ENCODE measurements around the gene ZBTB44.
"Not testable (repeated sequence)": the region's sequence is repeated elsewhere in the genome, so short reads cannot be mapped to it uniquely, and the experiment has no call there.

Gene ZBTB44

DNA sequence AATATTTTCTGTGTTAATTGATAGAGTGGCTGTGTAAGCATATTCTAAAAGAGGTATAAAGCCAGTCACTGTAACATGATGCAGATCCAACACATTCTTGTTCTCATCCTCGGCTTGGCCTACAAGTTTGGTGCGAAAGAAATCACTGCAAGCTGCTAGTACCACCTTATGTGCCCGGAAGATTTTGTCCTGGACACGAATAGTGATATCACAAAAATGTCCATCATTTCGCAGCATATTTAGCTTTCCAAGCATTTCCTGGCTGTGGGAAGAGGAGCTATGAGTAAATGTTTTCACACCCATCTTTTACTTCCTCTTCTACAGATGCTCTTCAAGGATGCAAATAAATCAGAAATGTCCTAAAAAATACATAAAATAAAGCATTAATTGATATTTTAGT is 53.1 kb downstream of the ZBTB44 start:
- in situ Hi-C loops (cut with HindIII; ENCODE audit: low sequenced_read_pairs), result no loop called here
- TF ChIP-seq, protein P1, sequence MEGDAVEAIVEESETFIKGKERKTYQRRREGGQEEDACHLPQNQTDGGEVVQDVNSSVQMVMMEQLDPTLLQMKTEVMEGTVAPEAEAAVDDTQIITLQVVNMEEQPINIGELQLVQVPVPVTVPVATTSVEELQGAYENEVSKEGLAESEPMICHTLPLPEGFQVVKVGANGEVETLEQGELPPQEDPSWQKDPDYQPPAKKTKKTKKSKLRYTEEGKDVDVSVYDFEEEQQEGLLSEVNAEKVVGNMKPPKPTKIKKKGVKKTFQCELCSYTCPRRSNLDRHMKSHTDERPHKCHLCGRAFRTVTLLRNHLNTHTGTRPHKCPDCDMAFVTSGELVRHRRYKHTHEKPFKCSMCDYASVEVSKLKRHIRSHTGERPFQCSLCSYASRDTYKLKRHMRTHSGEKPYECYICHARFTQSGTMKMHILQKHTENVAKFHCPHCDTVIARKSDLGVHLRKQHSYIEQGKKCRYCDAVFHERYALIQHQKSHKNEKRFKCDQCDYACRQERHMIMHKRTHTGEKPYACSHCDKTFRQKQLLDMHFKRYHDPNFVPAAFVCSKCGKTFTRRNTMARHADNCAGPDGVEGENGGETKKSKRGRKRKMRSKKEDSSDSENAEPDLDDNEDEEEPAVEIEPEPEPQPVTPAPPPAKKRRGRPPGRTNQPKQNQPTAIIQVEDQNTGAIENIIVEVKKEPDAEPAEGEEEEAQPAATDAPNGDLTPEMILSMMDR (IDR thresholded peaks at IDR 0.05; ENCODE audit: low read depth, low read length, missing control alignments), result no peak

DNA sequence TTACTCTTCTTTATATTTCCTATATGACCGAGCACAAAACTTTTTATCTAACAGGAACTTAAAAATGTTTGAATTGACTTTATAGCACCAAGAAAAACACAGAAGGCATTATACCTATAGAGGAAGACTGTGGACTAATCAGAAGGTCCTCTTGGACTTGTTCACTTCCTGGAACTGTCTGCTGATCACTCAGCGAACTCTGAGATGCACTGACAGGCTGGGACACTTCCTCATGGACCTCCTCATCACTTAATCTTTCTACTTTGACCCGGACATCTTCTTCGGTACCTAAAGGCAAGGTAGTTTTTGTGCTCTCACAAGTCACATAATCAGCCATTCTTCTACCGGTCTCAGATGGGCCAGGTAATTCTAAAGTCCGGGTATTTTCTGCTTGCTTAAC is 54.0 kb downstream of the ZBTB44 start:
- TF ChIP-seq, protein P1 (IDR thresholded peaks at IDR 0.05; ENCODE audit: low read depth, low read length, missing control alignments), result no peak
- no peak overlapping the region for H3K4me3 ChIP-seq (ENCODE audit: low read depth, low read length)
- in situ Hi-C loops (cut with HindIII; ENCODE audit: low sequenced_read_pairs), result no loop called here
- DNase-seq (ENCODE audit: low read depth), result no peak

More for the DNA sequence above, 53.1 kb downstream of the ZBTB44 start:
- no peak overlapping the region for H3K4me3 ChIP-seq (ENCODE audit: low read depth, low read length)
- no peak for DNase-seq (ENCODE audit: low read depth)

DNA sequence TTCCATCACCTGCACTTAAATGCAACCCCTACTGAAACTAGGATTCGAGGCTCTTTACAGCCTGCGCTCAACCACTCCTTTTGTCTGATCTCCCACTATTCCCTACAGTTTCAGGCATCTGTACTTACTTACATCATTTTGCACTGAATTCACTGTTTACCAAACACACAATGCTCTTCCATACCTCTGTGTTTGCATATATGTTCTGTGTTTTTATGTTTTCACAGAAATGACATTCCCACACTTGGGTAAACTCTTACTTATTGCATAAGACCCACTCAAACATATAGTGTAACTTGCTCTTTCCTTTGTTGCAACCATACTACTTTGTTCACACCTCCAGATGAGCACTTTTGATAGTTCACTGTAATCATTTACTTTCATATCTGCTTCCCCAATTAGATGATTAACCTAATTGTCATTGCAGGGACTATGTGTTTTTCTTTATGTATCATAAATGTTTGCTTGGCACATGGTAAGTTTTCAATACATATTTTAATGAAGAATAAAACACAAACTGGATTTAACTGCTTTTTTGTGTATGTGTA is 54.6 kb downstream of the ZBTB44 start:
- DNase-seq (ENCODE audit: low read depth), result no peak
- no peak overlapping the region for H3K4me3 ChIP-seq (ENCODE audit: low read depth, low read length)
- in situ Hi-C loops (cut with HindIII; ENCODE audit: low sequenced_read_pairs), result no loop called here
- TF ChIP-seq, protein P1 (IDR thresholded peaks at IDR 0.05; ENCODE audit: low read depth, low read length, missing control alignments), result no peak

DNA sequence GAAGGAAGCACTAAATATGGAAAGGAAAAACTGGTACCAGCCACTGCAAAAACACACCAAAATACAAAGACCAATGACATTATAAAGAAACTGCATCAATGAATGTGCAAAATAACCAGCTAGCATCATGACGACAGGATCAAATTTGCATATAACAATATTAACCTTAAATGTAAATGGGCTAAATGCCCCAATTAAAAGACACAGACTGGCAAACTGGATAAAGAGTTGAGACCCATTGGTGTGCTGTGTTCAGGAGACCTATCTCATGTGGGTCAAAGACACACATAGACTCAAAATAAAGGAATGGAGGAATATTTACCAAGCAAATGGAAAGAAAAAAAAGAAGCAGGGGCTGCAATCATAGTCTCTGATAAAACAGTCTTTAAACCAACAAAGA is 63.0 kb downstream of the ZBTB44 start:
- in situ Hi-C loops (cut with HindIII; ENCODE audit: low sequenced_read_pairs); H3K4me3 ChIP-seq (ENCODE audit: low read depth, low read length); DNase-seq (ENCODE audit: low read depth): not testable (repeated sequence)

DNA sequence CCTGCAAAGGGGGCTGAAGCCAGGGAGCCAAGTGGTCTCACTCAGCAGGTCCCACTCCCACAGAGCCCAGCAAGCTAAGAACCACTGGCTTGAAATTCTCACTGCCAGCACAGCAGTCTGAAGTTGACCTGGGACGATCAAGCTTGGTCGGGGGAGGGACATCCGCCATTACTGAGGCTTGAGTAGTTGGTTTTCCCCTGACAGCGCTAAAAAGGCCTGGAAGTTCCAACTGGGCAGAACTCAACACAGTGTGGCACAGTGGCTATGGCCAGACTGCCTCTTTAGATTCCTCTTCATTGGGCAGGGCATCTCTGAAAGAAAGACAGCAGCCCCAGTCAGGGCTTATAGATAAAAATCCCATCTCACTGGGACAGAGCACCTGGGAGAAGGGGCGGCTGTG is 64.8 kb downstream of the ZBTB44 start:
- in situ Hi-C loops (cut with HindIII; ENCODE audit: low sequenced_read_pairs); DNase-seq (ENCODE audit: low read depth); H3K4me3 ChIP-seq (ENCODE audit: low read depth, low read length): not testable (repeated sequence)

DNA sequence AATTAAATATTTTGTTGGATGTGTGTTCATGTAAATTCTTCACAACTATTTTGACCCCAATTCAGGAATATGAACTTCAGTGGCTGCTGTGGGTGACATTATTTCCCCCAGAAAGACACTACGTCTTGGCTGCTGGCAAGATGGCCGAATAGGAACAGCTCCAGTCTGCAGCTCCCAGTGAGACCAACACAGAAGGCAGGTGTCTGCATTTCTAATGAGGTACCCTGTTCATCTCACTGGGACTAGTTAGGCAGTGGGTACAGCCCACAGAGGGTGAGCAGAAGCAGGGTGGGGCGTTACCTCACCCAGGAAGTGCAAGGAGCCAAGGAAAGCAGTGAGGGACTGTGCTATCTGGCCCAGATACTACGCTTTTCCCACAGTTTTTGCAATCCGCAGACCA is 65.3 kb downstream of the ZBTB44 start:
- TF ChIP-seq, protein P1 (IDR thresholded peaks at IDR 0.05; ENCODE audit: low read depth, low read length, missing control alignments), result no peak
- in situ Hi-C loops (cut with HindIII; ENCODE audit: low sequenced_read_pairs), result no loop called here
- no peak for DNase-seq (ENCODE audit: low read depth)
- H3K4me3 ChIP-seq (ENCODE audit: low read depth, low read length), result no peak overlapping the region

DNA sequence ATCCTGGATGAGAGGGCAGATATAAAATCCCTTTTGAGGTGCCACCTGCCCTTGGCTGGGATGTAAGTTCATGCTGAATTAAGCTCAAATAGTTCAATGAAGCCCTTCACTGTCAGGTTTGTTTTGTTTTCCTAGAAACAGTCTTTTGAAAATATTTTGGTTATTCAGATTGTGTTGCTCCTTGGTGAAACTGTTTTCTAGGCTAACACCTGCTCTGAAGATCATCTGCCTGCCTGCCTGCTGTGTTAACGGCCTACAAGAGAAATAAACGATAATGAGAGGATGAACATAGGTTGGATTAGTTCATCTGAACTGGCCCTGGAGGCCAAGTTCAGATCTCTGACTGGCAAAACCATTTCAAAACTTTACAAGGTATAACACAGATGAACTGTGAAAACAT is 67.4 kb downstream of the ZBTB44 start:
- no peak for DNase-seq (ENCODE audit: low read depth)
- TF ChIP-seq, protein P1 (IDR thresholded peaks at IDR 0.05; ENCODE audit: low read depth, low read length, missing control alignments), result no peak
- in situ Hi-C loops (cut with HindIII; ENCODE audit: low sequenced_read_pairs), result no loop called here

DNA sequence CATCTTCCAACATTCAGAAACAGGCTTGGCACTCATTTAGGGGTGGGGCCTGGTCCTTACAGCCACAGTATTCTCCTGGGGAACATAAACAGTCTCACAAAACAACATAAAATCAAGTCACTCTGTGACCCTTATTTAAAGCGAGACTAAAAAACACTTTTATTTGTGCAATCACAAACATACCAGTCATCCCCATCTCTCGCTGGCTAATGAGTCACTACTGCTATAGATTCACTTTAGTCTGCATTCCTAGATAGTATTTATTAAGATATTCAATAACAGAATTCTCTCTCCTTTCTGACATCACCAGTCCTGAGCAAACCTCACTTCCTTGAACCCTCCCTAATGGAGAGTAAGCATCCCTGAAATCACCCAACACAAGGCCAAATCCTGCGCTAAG is 68.0 kb downstream of the ZBTB44 start:
- in situ Hi-C loops (cut with HindIII; ENCODE audit: low sequenced_read_pairs), result no loop called here
- TF ChIP-seq, protein P1 (IDR thresholded peaks at IDR 0.05; ENCODE audit: low read depth, low read length, missing control alignments), result no peak
- no peak overlapping the region for H3K4me3 ChIP-seq (ENCODE audit: low read depth, low read length)
- DNase-seq (ENCODE audit: low read depth), result no peak

More for the DNA sequence above, 67.4 kb downstream of the ZBTB44 start:
- no peak overlapping the region for H3K4me3 ChIP-seq (ENCODE audit: low read depth, low read length)

All from astrocyte of the cerebellum (primary cell).